ENCODE measurements around the gene SNX1.

Gene SNX1

DNA sequence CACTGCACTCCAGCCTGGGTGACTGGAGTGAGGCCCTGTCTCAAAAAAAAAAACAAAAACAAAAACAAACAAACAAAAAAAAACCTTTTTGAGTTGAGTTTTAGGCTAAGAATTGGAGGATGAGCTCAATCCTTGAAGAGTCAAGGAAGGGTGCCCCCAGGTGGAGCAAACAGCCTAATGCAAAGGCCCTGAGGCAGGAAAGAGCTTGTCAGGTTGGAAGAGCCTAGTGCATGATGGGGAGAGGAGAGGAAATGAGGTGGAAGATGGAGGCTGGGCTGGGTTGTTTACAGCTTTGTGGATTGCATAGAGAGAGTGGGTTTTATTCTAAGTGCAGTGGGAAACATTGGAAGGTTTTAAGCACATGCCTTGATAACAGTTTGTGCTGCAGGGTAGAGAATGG lies 53.6 kb downstream of the SNX1 start:
- POLR2A ChIA-PET (ENCODE audit: low non-redundant PET): no interaction called here
- TF ChIP-seq, protein P1, sequence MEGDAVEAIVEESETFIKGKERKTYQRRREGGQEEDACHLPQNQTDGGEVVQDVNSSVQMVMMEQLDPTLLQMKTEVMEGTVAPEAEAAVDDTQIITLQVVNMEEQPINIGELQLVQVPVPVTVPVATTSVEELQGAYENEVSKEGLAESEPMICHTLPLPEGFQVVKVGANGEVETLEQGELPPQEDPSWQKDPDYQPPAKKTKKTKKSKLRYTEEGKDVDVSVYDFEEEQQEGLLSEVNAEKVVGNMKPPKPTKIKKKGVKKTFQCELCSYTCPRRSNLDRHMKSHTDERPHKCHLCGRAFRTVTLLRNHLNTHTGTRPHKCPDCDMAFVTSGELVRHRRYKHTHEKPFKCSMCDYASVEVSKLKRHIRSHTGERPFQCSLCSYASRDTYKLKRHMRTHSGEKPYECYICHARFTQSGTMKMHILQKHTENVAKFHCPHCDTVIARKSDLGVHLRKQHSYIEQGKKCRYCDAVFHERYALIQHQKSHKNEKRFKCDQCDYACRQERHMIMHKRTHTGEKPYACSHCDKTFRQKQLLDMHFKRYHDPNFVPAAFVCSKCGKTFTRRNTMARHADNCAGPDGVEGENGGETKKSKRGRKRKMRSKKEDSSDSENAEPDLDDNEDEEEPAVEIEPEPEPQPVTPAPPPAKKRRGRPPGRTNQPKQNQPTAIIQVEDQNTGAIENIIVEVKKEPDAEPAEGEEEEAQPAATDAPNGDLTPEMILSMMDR (conservative IDR thresholded peaks at IDR 0.05; ENCODE audit: low read depth): no peak
- no peak for DNase-seq (ENCODE audit: low spot score)
- H3K27ac ChIP-seq: no peak overlapping the region
- CTCF ChIA-PET: interaction anchor here (0.6 to 1.0 kb wide), 5 partner anchors 11 to 915 kb away, joined by 4 to 9 read pairs (median 5); partner anchors contain the start of gene PPIB

DNA sequence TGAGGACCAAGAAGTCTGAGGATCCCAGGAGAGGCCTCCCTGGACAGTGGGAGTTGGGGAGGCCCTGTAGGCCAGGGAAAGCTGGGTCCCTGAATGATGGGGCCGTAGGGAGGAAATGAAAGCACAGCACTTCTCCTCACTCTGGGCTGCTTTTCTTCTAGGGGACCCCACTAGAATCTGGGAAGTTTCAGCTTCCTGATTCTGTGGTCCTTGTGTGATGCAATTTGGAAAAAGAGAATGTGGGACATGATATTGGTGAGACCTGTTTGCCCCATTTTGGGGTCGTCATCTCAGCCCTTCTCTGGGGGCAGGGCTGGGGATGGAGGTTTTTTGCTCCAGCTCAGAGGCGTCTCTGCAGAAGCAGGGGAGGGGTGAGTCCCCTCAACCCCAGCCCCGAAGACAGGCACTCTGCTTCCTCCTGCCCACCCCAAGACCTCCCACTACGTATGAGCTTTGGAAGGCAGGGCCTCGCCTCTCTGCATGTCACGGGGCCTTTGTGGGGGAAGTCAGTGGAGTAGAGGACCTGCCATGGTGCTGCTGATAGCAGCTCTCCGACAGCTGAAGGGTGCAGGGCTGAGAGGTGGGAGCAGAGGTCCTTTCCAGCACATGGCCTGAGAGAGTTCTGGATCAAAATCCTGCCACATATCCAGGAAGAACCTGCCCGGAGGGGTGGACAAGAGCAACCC lies 54.3 kb downstream of the SNX1 start:
- TF ChIP-seq, protein P1 (conservative IDR thresholded peaks at IDR 0.05; ENCODE audit: low read depth): no peak
- ChIA-PET CTCF (interaction anchor here (0.6 to 1.0 kb wide), 3 partner anchors 13 to 848 kb away, joined by 4 to 9 read pairs (median 5); partner anchors contain the start of gene PPIB), POLR2A (ENCODE audit: low non-redundant PET) (no interaction called here)
- H3K27ac ChIP-seq: no peak overlapping the region
- DNase-seq (ENCODE audit: low spot score): no peak

DNA sequence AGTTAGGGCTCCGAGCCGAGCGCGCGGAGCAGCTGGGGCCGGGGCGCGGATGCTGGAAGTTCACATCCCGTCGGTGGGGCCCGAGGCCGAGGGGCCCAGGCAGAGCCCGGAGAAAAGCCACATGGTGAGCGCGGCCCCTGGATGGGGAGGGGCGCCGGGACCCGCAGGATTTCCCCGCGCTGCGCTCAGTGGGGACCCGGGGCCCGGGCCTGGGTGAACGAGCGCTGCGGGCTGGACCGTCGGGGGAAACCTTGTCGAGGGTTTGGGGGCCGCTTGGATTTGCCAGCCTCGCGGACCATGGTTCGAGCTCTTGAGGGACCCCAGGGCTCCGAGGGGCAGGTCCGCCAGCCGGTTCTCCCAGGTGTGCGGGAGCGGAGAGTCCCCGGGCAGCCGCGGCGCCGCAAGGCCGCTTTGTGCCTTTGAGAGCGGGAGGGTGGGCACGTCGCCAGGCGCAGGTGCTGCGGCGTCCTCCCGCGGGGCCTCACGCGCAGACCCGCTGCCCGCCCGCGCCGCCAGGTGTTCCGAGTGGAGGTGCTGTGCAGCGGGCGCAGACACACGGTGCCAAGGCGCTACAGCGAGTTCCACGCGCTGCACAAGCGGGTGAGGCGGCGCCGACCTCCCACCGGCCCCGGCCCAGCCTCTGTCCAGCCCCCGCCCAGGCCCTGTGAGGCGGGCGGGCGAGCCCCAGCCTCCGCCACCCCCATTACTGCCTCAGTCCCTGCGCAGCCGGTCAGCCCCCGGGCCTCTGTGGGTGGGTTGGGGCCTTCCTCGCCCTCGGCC lies 56.1 kb downstream of the SNX1 start, which contains the start of gene SNX22:
Gene SNX22 (plus strand): TSS at position 5 of the 780 bp plus-strand sequence. CDS start 45 bp downstream, at position 50.
- TF ChIP-seq, protein P1 (conservative IDR thresholded peaks at IDR 0.05; ENCODE audit: low read depth): no peak
- no peak within 1 kb of the TSS for H3K27ac ChIP-seq
- POLR2A ChIA-PET (ENCODE audit: low non-redundant PET): no interaction called here
- DNase-seq (ENCODE audit: low spot score): peak; percentile 23
- CTCF ChIA-PET: interaction anchor here (1.1 to 1.7 kb wide), 2 partner anchors 7 to 9 kb away, joined by 3 to 7 read pairs; no protein-coding TSS in a partner anchor

DNA sequence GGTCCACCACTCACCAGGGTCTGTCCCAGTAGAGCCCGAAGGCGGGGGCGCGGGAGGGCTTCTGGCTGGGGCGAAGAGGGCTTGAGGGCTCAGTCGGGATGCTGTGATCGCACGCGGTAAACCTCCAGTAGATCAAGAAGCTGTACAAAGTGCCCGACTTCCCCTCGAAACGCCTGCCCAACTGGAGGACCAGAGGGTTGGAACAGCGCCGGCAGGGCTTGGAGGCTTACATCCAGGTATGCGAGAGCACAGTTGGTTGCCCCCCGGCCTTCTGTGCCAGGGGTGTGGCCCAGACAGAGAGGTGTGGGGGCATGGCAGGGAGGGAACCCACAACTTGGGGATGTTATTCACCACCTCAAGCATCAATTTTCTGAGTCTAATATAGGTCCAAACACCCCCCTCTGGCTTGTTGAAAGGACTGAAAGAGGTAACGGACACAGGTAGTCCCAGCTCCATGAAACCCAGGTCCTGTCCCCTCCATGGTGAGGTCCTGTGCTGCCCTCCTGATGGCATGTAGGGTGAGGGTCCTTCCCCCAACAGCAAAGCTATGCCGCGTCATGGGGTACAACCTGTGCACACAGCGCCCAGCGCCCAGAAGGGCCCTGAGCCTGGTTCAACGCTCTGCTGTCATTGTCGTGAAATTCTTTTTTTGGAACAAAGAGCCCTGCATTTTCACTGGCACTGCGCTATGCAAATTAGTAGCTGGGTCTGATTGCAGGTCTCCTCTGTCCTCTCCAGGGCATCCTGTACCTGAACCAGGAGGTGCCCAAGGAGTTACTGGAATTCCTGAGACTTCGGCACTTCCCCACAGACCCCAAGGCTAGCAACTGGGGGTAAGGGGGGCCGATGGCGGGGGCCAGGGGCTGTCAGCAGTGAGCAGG lies 57.0 kb downstream of the SNX1 start:
- POLR2A ChIA-PET (ENCODE audit: low non-redundant PET): interaction anchor here (0.6 to 1.2 kb wide), 2 partner anchors 10 to 680 kb away, joined by 3 to 4 read pairs; partner anchors contain the start of gene PPIB
- CTCF ChIA-PET: interaction anchor here (0.6 to 1.7 kb wide), 17 partner anchors 8 to 648 kb away, joined by 3 to 9 read pairs (median 4); no protein-coding TSS in a partner anchor
- H3K27ac ChIP-seq: peak overlapping the region; percentile 77
- TF ChIP-seq, protein P1 (conservative IDR thresholded peaks at IDR 0.05; ENCODE audit: low read depth): no peak
- no peak for DNase-seq (ENCODE audit: low spot score)

DNA sequence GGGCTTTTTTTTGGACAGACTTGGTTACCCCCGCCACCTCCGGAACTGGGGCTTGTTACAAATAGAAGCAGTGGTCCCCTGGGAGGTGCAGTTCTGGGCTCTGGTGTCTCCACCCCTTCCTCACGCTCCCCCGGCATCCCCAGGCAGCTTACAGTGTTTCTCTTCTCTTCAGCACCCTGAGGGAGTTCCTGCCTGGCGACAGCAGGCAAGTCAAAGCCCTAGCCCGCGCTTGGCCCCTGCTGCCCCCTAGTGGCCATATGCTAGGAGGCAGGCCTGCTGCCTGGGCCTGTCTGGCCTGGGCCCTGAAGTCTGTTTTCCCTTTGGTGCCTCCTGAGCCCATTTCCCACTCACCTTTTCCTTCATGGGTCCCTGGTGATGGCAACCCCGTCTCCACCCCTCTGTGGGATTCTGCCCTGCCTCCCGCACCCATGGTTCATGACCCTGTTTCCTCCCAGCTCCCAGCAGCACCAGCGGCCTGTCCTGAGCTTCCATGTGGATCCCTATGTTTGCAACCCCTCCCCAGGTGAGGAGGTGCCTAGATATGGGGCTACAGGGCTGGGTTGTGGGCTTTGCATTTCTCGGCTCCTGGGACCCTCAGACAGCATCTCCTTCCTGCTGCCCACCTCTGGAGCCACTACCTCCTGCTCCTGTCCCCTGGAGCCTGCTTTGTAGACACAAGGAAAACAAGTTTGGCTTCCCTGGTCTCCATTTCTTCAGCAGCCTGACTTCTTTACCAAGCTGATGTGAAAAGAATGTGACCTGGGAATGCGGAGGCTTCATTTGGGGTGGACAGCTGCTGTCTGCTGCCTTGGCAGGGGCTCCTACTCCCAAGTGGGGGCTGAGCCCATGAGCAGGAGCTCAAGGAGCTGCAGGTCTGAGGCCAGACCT lies 57.9 kb downstream of the SNX1 start:
- ChIA-PET CTCF (interaction anchor here (0.5 to 1.7 kb wide), 30 partner anchors 7 to 649 kb away, joined by 3 to 9 read pairs (median 4); no protein-coding TSS in a partner anchor), POLR2A (ENCODE audit: low non-redundant PET) (interaction anchor here (0.6 to 1.2 kb wide), 2 partner anchors 9 to 679 kb away, joined by 3 to 4 read pairs; partner anchors contain the start of gene PPIB)
- TF ChIP-seq, protein P1 (conservative IDR thresholded peaks at IDR 0.05; ENCODE audit: low read depth): peak; percentile 99
- DNase-seq (ENCODE audit: low spot score): peak; percentile 92
- peak overlapping the region; percentile 77 for H3K27ac ChIP-seq

All from RWPE1 (cell line).